Ovary (tissue), 9 donors: ENCODE measurements around the gene FAM180B. TPM values are rescaled to one million over a fixed set of nuclear protein-coding genes. Genes with fewer than 3 reads are reported as not detected.

Experiments used
- DNase-seq, 5 donors: peaks; one replicate each; pipeline ENCODE4 v3.0.0-alpha.2; 2019 to 2020
- H3K27ac ChIP-seq, 2 donors: fragments of 200-600 bp; one replicate each; pipeline versions ENCODE4 v1.5.1 to v1.8.0; 2019 to 2022
- H3K27me3 ChIP-seq: fragments of 200-600 bp; one replicate; pipeline ENCODE4 v1.8.0; 2022
- H3K36me3 ChIP-seq: fragments of 200-600 bp; sonication (generic); one replicate; pipeline ENCODE4 v1.5.1; 2019
- H3K4me1 ChIP-seq: one replicate; pipeline ENCODE4 v1.8.1; 2013; ENCODE audit warnings: mild to moderate bottlenecking, moderate library complexity; ENCODE audit not compliant: insufficient read depth
- H3K4me3 ChIP-seq: fragments of 200-600 bp; sonication (generic); one replicate; pipeline ENCODE4 v1.5.1; 2017
- H3K9me3 ChIP-seq, 2 donors: fragments of 200-600 bp in 1 of 2; sonication (generic) in 1 of 2; one replicate each; pipeline versions ENCODE4 v1.5.1 to v1.8.1; 2013 to 2019; ENCODE audit warnings: mild to moderate bottlenecking in 1 of 2, moderate library complexity in 1 of 2
- EP300 ChIP-seq: sonication (generic); formaldehyde crosslinking; IDR thresholded peaks from one replicate; pipeline ENCODE4 v1.6.1; 2017; ENCODE audit warnings: antibody characterized with exemption
- POLR2A ChIP-seq: fragments of 450-650 bp; IDR thresholded peaks from one replicate; pipeline ENCODE4 v1.6.1; 2017; ENCODE audit warnings: antibody characterized with exemption, mild to moderate bottlenecking, moderate library complexity
- WGBS, 3 donors: extraction: QIAGEN DNeasy Blood & Tissue Kit in 1 of 3; methylation state at CpG; one replicate each; pipeline versions ENCODE4 v1.1.5 to v1.1.7; 2013 to 2017; 5-methylcytosine and 5-hydroxymethylcytosine counted together
- intact Hi-C, 4 donors: fragments of 100-400 bp; cut with DNase I; formaldehyde crosslinking; loops; one replicate each; pipeline versions ENCODE4 v1.11.0 to v1.15.1; 2022 to 2023
- polyA plus RNA-seq, 2 donors: library from polyadenylated mRNA; stranded (reverse); fragments of 200-250 nt in 1 of 2; fragments of 350-450 nt in 1 of 2; fragmentation: Illumina TruSeq in 1 of 2; extraction: RNeasy Lipid Tissue Mini Kit (QIAGEN cat#74804) in 1 of 2; gene quantifications; one replicate each; pipeline ENCODE4 v1.2.3, GENCODE V29; 2013 to 2014
- total RNA-seq, 7 donors: library from RNA; depleted of rRNA in 2 of 7; stranded (reverse); fragments of >200 nt in 2 of 7; fragmentation: NEBNext Ultra II Directional in 3 of 7; extraction: Animal tissue kit (Norgen Biotek cat#: 25700) in 3 of 7; gene quantifications; one replicate each; pipeline versions ENCODE4 v1.1.0 to v1.2.4, GENCODE V29; 2016 to 2023
- TF ChIP-seq, protein P1 (sequence below), 3 donors: fragments of 450-650 bp in 2 of 3; fragments of 200-600 bp in 1 of 3; IDR thresholded peaks; one replicate each; pipeline versions ENCODE4 v1.5.1 to v1.8.0; 2016 to 2022; ENCODE audit warnings: antibody characterized with exemption in 3 of 3, mild to moderate bottlenecking in 1 of 3
- donor health status: DM: no; HTN: no; CAD: no; lungs with moderate emphysema.
- donor health status: DM: no; HTN: no; CAD: no.
- donor health status: Bipolar disorder and iron deficiency.
- donor health status: DM: yes; HTN: yes; CAD: no.
- donor health status: DM: no; HTN: no; CAD: no.
- donor health status: DM: yes; HTN: yes; CAD: no.

FAM180B gene
- total and polyA plus RNA-seq, 9 donors = 0.62 TPM; not detected in 8

DNA sequence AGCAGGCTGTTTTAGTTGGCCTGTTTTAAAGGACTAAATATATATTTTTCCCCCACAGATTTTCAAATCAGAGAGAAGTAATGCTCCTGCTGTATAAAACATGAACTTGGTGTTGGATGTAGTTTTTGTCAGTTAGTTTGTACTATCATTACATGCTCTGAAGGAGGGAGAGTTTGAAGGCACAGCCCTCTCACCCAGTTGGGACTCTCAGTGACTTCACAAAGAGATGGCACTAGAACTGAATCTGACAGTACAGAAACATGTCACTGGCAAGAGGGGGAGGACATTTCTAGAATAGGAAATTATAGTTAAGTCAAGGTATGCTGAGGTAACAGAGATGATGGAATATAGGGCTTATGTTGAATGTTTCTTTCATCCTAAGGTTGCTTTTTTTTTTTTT is 28.8 kb downstream of the FAM180B start:
- Histone ChIP-seq H3K36me3 (no peaks in the 10 kb centered on the region), H3K27ac (no peak overlapping the region), H3K27me3 (no peaks in the 10 kb centered on the region), H3K4me3 (no peak overlapping the region), H3K4me1 (peaks cover 2% of the 10 kb centered on the region), H3K9me3 (no peaks in the 10 kb centered on the region)
- DNase-seq = no peak
- TF ChIP-seq, protein P1, sequence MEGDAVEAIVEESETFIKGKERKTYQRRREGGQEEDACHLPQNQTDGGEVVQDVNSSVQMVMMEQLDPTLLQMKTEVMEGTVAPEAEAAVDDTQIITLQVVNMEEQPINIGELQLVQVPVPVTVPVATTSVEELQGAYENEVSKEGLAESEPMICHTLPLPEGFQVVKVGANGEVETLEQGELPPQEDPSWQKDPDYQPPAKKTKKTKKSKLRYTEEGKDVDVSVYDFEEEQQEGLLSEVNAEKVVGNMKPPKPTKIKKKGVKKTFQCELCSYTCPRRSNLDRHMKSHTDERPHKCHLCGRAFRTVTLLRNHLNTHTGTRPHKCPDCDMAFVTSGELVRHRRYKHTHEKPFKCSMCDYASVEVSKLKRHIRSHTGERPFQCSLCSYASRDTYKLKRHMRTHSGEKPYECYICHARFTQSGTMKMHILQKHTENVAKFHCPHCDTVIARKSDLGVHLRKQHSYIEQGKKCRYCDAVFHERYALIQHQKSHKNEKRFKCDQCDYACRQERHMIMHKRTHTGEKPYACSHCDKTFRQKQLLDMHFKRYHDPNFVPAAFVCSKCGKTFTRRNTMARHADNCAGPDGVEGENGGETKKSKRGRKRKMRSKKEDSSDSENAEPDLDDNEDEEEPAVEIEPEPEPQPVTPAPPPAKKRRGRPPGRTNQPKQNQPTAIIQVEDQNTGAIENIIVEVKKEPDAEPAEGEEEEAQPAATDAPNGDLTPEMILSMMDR (IDR thresholded peaks at IDR 0.05) = no peak
- TF ChIP-seq POLR2A = no peak
- TF ChIP-seq EP300 = no peak
- intact Hi-C loops = loop anchor here in 3 of 4 donors (10.0 kb wide), 1 partner anchor 240 kb away; the partner anchor contains the start of gene SPI1 (in 3 of the 3)

DNA sequence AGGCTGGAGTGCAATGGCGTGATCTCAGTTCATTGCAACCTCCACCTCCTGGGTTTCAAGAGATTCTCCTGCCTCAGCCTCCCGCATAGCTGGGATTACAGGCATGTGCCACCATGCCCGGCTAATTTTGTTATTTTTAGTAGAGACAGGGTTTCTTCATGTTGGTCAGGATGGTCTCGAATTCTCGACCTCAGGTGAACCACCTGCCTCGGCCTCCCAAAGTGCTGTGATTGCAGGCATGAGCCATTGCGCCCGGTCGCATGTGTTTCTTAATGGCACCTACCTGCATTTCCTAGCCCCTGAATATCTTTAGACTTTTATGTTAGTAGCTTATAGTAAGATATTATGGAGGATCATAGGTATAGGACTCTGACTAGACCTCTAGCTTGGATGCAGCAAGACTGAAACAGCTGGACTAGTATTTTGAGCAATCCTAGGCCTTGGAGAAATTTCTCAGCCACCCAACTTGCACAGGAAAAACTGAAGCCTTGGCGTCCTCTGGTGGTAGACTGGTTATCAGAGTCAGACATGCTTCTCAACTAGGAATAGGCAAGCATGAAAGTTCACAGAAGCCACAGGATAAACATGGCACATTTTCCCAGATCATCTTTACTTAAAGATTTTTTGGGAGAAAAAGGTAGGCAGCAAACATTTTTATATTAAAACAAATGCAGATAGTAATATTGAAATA is 30.4 kb downstream of the FAM180B start:
- intact Hi-C loops = loop anchor here in 3 of 4 donors (10.0 kb wide), 1 partner anchor 242 kb away; the partner anchor contains the start of gene SPI1 (in 3 of the 3)
- TF ChIP-seq EP300 (no peak), POLR2A (no peak)
- TF ChIP-seq, protein P1 (IDR thresholded peaks at IDR 0.05) = peak; percentile 61 to 87 (median 64)
- H3K36me3 ChIP-seq = no peaks in the 10 kb centered on the region
- 76 to 81% (median 78%) methylated on average over 10 of the region's 10 CpGs for WGBS, 3 donors
- H3K4me1 ChIP-seq = peaks cover 2% of the 10 kb centered on the region
- H3K9me3 ChIP-seq = no peaks in the 10 kb centered on the region
- H3K27me3 ChIP-seq = no peaks in the 10 kb centered on the region
- peak in 4 of 5 donors; percentile 62 to 76 (median 68) for DNase-seq
- peak overlapping the region in 1 of 2 donors; percentile 36 for H3K27ac ChIP-seq
- H3K4me3 ChIP-seq = no peak overlapping the region

DNA sequence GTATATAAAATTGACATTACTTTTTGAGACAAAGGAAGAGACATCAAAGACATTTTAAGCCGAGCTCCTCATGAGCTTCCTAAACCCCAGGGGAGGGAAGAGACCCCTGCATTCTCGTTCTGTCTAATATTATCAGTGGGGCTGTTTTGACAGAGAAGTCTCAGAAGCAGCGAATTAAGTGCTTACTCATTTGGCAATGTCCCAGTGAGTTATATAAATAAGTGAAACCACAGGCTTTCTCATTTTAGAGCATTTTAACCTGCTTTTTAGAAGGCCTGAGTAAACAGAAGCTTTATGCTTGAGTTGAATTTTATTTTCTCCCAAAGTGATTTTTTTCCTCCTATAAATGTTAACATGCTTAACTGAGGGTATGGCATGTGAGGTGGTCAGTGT is 30.9 kb downstream of the FAM180B start:
- intact Hi-C loops = loop anchor here in 3 of 4 donors (10.0 kb wide), 1 partner anchor 243 kb away; the partner anchor contains the start of gene SPI1 (in 3 of the 3)
- WGBS, 3 donors = 6 to 23% (median 11%) methylated on average over 3 of the region's 3 CpGs
- Histone ChIP-seq H3K36me3 (no peaks in the 10 kb centered on the region), H3K27ac (peak overlapping the region in 1 of 2 donors; percentile 36), H3K4me3 (no peak overlapping the region), H3K27me3 (no peaks in the 10 kb centered on the region), H3K4me1 (peaks cover 2% of the 10 kb centered on the region), H3K9me3 (no peaks in the 10 kb centered on the region)
- DNase-seq = no peak
- TF ChIP-seq EP300 (no peak), POLR2A (no peak)
- TF ChIP-seq, protein P1 (IDR thresholded peaks at IDR 0.05) = no peak

- Histone ChIP-seq H3K27me3 (no peaks in the 10 kb centered on the region), H3K4me1 (peaks cover 2% of the 10 kb centered on the region), H3K9me3 (no peaks in the 10 kb centered on the region), H3K36me3 (no peaks in the 10 kb centered on the region), H3K4me3 (no peak overlapping the region), H3K27ac (no peak overlapping the region)
- 88 to 91% (median 90%) methylated on average over 2 of the region's 2 CpGs for WGBS, 3 donors
- intact Hi-C loops = no loop called here
- DNase-seq = no peak
- TF ChIP-seq, protein P1 (IDR thresholded peaks at IDR 0.05) = no peak
Observed at GRCh38 chr11:47620836-47621378, 34.4 kb downstream of the FAM180B start.
